HG03103 (cell line): ENCODE results near the gene SCLY.

Experiments
- ATAC-seq: cut with Tn5 transposase; IDR thresholded peaks from one replicate; pipeline ENCODE4 v1.9.1; 2021; ENCODE audit warnings: low read depth; ENCODE audit not compliant: unreplicated experiment

Gene SCLY

DNA sequence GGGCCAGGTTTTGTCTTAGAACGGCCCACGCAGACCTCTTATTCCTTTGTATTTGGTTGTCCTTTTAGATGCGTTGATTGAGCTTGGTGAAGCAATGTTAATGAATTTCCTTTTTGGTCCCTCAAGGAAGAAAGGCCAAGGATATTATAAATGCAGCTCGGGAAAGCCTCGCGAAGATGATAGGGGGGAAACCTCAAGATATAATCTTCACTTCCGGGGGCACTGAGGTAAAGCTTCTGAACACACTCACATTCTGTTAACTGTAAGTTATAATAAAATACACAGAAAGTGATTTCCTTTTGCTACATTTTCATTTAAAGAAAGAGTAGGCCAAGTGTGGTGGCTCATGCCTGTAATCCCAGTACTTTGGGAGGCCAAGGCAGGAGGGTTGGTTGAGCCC is 7.1 kb downstream of the SCLY start:
- ATAC-seq, result no peak

DNA sequence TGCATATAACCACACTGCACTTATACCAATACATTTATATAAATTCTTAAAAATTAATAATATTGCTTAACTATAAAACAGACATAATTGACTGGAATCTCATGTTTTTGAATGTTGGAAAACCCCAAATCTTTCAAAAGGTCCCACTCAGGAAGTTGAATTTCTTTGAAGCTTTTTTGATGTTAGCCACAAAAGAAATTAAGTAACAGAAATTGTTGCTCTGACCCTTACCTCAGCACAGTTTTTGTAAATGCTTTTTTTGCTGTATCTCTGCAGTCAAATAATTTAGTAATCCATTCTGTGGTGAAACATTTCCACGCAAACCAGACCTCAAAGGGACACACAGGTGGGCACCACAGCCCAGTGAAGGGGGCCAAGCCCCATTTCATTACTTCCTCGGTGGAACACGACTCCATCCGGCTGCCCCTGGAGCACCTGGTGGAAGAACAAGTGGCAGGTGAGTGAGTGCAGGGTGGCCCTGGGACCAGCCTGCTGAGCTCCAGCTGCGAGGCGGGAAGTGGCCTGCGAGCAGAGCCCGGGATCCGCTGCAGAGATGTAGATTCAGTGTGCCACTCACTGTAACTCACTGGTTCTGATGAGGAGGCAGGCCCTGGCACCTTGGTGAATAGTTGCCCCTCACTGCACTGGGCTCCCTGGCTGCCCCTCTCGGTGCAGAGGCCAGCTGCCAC is 8.4 kb downstream of the SCLY start:
- ATAC-seq, result no peak

GRCh38 chr2:238069877-238070276 is 9.1 kb downstream of the SCLY start:
- no peak for ATAC-seq

DNA sequence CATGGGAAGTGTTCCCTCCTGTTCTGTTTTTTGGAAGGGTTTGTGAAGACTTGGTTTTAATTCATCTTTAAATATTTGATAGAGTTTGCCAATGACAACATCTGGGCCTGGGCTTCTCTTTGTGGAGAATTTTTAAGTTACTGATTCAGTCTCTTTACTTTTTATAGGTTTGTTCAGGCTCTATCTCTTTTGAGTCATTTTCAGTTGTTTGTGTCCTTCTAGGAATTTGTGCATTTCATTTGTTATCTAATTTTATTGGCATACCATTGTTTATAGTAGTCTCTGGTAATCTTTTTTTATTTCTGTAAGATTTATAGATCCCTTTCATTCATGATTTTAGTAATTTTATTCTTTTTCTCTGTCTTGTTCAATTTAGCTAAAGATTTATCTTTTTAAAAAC is 14.6 kb downstream of the SCLY start:
- no peak for ATAC-seq

DNA sequence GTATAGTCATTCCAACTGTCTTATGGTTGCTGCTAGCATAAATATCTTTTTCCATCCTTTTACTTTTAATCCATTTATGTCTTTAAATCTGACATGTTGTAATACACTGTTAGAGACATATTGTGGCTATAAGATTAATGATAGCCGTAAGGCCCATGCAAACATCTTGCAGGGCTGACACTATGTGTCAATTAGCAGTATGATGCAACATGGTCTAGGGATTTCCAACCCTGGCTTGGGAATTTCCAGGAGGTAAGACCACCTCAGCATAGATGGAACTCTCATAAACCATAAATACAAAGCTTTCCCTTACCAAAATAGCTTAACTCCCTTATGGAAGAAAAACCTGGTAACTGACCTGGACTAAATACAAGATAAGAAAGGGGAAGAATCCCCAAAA is 16.5 kb downstream of the SCLY start:
- no peak for ATAC-seq

GRCh38 chr2:238079874-238080327 is 19.1 kb downstream of the SCLY start:
- no peak for ATAC-seq

DNA sequence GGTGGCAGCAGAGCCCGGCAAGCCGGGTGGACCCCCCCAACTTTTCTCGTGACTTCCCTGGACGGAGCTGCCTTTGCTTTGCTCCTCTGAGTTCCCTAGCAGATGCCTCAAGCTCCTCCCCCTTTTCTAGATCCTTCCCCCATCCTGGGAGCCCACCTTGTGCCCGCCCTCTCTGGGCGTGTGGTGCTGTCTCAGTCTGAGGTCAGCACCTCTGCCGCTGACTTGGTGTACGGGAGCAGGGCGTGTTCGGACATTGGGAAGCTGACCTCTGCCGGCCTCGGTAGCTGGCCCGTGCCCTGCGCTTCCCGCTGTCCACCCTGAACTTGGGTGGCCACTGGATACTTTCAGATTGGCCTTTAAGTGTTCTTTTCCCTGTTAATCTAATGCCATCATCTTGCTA is 19.7 kb downstream of the SCLY start:
- no peak for ATAC-seq

- ATAC-seq, result no peak
These were observed 20.3 kb downstream of the SCLY start for GRCh38 chr2:238081150-238081549.

- ATAC-seq, result no peak
These were observed 20.8 kb downstream of the SCLY start for GRCh38 chr2:238081561-238081960.

DNA sequence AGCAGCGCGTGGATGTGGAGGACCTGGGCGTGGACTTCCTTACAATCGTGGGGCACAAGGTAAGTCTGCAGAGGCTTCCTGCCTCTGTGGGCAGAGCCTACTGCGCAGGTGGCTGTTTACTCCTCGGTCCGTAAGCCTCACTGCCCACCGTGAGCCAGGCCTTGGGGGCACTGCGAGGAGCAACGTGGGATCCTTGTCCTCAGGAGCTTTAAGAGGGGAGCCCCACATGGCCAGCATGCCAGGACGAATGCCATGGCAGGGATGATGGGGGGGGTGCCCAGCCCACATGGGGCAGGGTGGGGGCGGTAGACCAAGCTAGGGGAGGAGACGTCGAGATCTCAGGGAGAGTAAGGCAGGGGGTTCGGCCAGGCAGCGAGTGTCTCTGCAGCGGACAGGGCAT is 21.4 kb downstream of the SCLY start:
- no peak for ATAC-seq

DNA sequence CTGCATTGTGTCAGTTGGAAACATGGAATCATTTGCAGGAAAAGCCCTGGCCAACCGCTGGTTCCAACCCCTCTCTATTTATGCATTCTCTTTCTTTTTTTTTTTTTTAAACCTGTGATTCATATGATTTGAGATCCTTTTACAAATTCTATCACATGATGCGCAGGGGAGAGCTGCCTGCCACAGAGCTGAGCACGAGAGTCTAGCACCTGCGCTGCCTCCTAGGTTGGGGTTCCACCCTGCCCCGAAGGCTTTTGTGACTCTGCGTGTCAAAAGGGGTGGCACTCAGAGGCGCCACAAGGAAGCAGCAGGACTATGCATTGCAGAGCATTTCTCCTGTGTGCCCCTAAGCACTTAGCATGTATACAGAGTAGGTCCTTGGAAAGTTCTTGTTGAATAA is 22.0 kb downstream of the SCLY start:
- ATAC-seq, result no peak

DNA sequence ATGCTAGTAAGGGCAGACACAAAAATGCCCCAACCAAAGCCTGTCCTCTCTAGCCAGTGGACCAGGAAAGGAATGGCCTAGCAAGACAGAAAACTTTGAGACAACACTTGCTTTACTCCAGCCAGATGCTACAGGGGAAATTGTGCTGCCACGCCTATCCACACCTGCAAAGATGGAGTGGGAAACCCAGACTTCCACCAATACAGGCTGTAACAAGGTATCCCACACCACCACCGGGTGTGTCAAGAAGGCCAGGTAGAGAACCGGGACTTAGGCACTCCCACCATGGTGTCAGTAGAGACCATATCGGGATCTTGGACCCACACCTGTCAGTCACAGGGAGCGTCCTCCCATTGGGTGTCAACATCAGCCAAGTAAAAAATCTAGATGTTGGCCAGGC is 23.1 kb downstream of the SCLY start:
- ATAC-seq, result no peak

GRCh38 chr2:238084761-238085160 is 24.0 kb downstream of the SCLY start:
- no peak for ATAC-seq

DNA sequence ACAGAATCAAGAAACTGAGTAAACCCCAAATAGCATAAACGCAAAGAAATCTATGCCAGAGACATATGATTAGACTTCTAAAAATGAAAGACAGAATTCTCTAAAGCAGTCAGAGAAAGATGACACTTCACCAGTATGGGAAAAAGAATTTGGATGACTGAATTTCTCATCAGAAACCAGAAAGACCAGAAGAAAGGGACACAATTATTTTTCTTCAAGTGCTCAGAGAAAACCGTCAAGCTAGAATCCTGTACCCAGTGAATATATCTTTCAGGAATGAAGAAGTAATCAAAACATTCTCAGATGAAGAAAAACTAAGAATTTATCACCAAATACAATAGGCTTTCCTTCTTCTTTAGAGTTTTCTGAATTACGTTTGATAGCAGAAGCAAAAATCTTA is 25.1 kb downstream of the SCLY start:
- no peak for ATAC-seq

GRCh38 chr2:238087211-238087610 is 26.4 kb downstream of the SCLY start:
- ATAC-seq, result no peak

- ATAC-seq, result no peak
These were observed 30.1 kb downstream of the SCLY start for GRCh38 chr2:238090887-238091286.

- ATAC-seq, result no peak
These were observed 30.7 kb downstream of the SCLY start for GRCh38 chr2:238091436-238092060.

DNA sequence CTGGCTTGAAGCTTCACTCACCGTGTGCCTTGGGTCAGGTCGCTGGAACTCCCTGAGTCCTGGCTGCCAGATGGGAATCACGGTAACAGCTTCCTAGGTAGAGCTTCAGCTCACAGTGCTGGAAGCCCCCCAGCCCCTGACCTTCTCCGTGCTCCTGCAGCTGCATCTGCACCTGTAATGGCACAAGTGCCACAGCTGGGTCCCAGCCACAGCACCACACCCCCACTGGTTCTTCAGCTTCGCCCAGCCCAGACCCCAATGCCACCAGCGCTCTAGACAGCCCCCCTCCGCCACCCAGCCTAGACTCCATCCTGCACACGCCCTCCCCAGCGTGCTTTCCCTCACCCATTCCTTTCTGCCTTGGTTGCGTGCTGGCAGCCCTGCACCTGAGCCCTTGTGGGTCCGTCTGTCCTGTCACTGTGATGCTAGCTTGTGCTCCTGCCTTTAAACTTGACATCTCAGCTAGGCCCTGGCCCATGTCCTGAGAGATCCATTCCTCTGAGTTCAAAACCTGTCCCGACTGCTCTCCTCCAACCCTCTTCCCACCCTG is 31.8 kb downstream of the SCLY start:
- no peak for ATAC-seq

DNA sequence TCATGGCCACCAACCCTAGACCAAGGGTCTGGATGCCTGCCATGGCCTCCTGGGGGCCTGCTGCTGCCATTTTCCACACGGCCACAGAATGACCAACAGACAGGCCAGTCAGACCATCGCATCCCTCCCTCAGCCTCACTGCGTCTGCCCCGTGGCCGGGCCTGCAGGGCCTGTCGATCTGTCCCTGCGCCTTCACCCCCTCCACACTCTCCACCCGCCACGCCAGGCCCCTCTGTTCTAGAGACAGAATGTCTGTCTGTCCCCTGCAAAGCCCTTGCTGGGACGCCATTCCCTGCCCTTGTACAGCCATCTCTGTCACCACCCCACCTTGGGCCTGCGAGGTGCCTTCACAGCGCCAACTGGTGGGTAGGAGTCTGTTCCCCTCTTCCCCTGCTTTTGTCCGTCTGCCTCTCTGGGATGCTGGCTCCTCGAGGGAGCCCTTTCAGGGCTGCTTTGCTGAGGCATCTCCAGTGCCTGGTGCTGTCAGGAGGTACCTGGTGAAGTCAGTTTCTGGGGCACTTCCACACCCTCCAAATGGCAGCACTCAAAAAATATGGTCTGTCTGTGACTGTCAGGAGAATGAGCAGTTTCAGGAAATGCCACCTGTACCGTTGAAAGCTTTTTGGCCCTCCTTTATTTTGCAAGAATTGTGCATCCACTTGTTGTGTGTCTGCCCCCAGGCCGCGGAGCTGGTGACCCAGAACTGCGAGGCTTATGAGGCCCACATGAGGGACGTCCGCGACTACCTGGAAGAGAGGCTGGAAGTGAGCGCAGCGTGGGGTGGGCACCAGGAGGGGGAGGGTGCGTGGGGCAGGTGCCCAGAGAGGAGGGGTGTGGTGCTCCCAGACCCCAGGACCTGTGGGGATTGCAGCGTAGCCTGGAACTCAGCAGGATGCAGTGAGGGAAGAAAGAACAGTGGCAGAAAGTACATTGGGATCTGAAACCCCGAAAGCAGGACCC is 32.7 kb downstream of the SCLY start:
- ATAC-seq, result no peak

GRCh38 chr2:238094438-238095022 is 33.7 kb downstream of the SCLY start:
- ATAC-seq, result no peak

GRCh38 chr2:238095143-238095542 is 34.3 kb downstream of the SCLY start:
- ATAC-seq, result no peak
